Activated naive CD4-positive, alpha-beta T cell (primary cell): Measurements from ENCODE around the gene AMDHD2.
"Not testable (repeated sequence)": the region's sequence is repeated elsewhere in the genome, so short reads cannot be mapped to it uniquely, and the experiment has no call there.

Experiments used
- DNase-seq, 4 experiments: peaks; one replicate each; lab custom pipeline; 2025; lab: John Stamatoyannopoulos, UW

The AMDHD2 gene

GRCh38 chr16:2533912-2534311, 13.7 kb downstream of the AMDHD2 start:
- DNase-seq, result no peak

GRCh38 chr16:2534335-2534734, 14.2 kb downstream of the AMDHD2 start:
- DNase-seq, result not testable (repeated sequence)

GRCh38 chr16:2535625-2536013, 15.4 kb downstream of the AMDHD2 start:
- DNase-seq, result no peak

- peak; percentile 77 to 93 (median 81) for DNase-seq
Observed at GRCh38 chr16:2537451-2538379, 17.5 kb downstream of the AMDHD2 start, which contains the start of gene PDPK1. Gene PDPK1, plus strand, starts transcription at chr16:2538021. Its CDS starts 92 bp downstream, at chr16:2538113.

- not testable (repeated sequence) for DNase-seq
Observed at GRCh38 chr16:2539192-2539844, 19.1 kb downstream of the AMDHD2 start.

GRCh38 chr16:2539845-2540458, 19.8 kb downstream of the AMDHD2 start:
- peak in 1 of 4 experiments; percentile 23 for DNase-seq

GRCh38 chr16:2540912-2541311, 20.7 kb downstream of the AMDHD2 start:
- not testable (repeated sequence) for DNase-seq

- DNase-seq, result not testable (repeated sequence)
Observed at GRCh38 chr16:2541409-2541808, 21.2 kb downstream of the AMDHD2 start.

GRCh38 chr16:2543771-2544170, 23.6 kb downstream of the AMDHD2 start:
- not testable (repeated sequence) for DNase-seq

GRCh38 chr16:2550283-2550878, 30.2 kb downstream of the AMDHD2 start:
- DNase-seq, result not testable (repeated sequence)

- not testable (repeated sequence) for DNase-seq
Observed at GRCh38 chr16:2551420-2551889, 31.3 kb downstream of the AMDHD2 start.

- DNase-seq, result not testable (repeated sequence)
Observed at GRCh38 chr16:2554709-2555425, 34.7 kb downstream of the AMDHD2 start.

- not testable (repeated sequence) for DNase-seq
Observed at GRCh38 chr16:2557150-2557549, 37.0 kb downstream of the AMDHD2 start.

GRCh38 chr16:2560131-2560797, 40.1 kb downstream of the AMDHD2 start:
- DNase-seq, result not testable (repeated sequence)

- not testable (repeated sequence) for DNase-seq
Observed at GRCh38 chr16:2560798-2561133, 40.6 kb downstream of the AMDHD2 start.

- DNase-seq, result not testable (repeated sequence)
Observed at GRCh38 chr16:2567506-2567905, 47.3 kb downstream of the AMDHD2 start.

GRCh38 chr16:2568573-2568972, 48.4 kb downstream of the AMDHD2 start:
- not testable (repeated sequence) for DNase-seq

- DNase-seq, result not testable (repeated sequence)
Observed at GRCh38 chr16:2572704-2573103, 52.5 kb downstream of the AMDHD2 start.

GRCh38 chr16:2575839-2576238, 55.7 kb downstream of the AMDHD2 start:
- not testable (repeated sequence) for DNase-seq

- DNase-seq, result not testable (repeated sequence)
Observed at GRCh38 chr16:2577044-2577443, 56.9 kb downstream of the AMDHD2 start.

- not testable (repeated sequence) for DNase-seq
Observed at GRCh38 chr16:2578905-2579304, 58.7 kb downstream of the AMDHD2 start.
